Measurements from ENCODE around the gene LHX2.

Gene LHX2

DNA sequence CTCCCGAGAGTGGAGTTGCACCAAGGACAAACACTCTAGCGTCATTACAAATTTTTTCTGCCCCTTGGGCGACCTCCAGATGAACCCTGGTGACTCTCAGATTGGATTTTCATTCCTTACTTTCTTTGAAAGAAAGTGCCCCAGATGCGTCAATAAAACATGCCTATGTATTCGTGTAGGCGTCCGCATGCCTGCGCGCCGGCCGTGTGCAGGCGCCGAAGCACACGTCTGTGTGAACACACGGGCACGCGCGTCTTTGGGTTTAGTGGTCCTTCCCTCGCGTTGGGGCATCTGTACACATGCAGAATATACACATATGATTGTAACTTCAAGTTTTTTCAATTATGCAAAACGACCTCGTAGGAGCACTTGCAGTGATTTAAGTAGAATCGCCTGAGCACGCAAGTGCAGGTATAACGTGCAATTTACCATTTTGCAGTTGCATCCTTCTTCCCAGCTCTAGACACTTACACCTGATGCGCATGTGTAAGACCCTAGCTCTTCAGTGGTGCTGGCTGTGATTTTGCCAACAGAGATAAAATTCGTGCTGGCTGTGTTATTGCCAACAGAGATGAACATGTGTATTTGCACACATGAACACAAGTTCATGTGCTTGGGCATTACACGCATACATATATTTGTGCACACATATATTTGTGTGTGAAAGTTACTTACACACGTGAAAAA lies 1.9 kb upstream of the LHX2 start:
- no peaks in the 10 kb centered on the region for H3K36me3 ChIP-seq (replicated peaks; ENCODE audit: insufficient read depth, low read length)
- no peak for DNase-seq
- H2AFZ ChIP-seq (ENCODE audit: low read length) = no peak overlapping the region
- no peaks in the 10 kb centered on the region for H3K79me2 ChIP-seq (ENCODE audit: low read length)
- no peak overlapping the region for H3K9ac ChIP-seq (ENCODE audit: low read length)
- no peak for TF ChIP-seq EZH2 (optimal IDR thresholded peaks at IDR 0.05; ENCODE audit: low read depth, low read length)
- no peak for TF ChIP-seq CTCF (IDR thresholded peaks at IDR 0.05; ENCODE audit: low read length)
- no peak for TF ChIP-seq EZH2phosphoT487 (IDR thresholded peaks at IDR 0.05; ENCODE audit: low read length)
- H3K4me3 ChIP-seq (ENCODE audit: low read length) = no peak overlapping the region
- H3K27ac ChIP-seq (ENCODE audit: low read length) = no peak overlapping the region
- H3K9me3 ChIP-seq (replicated peaks; ENCODE audit: insufficient read depth, low read length) = no peaks in the 10 kb centered on the region
- H4K20me1 ChIP-seq (ENCODE audit: insufficient read depth, low read length) = no peaks in the 10 kb centered on the region
- no peaks in the 10 kb centered on the region for H3K4me1 ChIP-seq (ENCODE audit: low read length)
- H3F3A ChIP-seq (ENCODE audit: insufficient read depth, low read length) = no peaks in the 10 kb centered on the region
- no peak overlapping the region; the same call in 1 of the 2 replicates for H3K4me2 ChIP-seq (ENCODE audit: low read depth, low read length)
- peaks cover 74% of the 10 kb centered on the region for H3K27me3 ChIP-seq (replicated peaks; ENCODE audit: insufficient read depth, low read length)
- H3K9me2 ChIP-seq (replicated peaks; ENCODE audit: insufficient read depth, low read length) = no peaks in the 10 kb centered on the region

DNA sequence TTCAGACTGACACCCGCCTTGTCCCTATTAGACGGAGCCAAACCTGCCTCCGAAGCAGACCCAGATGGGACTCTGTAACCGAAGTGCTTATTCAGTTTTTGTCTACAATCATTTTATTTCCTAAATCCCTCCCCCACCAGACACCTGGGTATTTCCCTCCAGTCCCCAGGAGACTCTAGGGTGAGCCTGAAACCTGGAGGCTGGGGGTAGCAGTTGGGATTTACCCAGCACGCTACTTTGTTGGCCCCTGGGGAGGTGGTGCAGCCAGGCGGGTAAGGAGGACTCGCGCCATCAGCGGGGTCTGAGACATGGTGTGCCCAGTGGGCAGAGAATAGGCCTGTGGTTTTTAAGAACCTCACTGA lies 1.3 kb upstream of the LHX2 start:
- Histone ChIP-seq H3K79me2 (ENCODE audit: low read length) (no peaks in the 10 kb centered on the region), H2AFZ (ENCODE audit: low read length) (no peak overlapping the region), H3K4me2 (ENCODE audit: low read depth, low read length) (no peak overlapping the region), H3K36me3 (replicated peaks; ENCODE audit: insufficient read depth, low read length) (no peaks in the 10 kb centered on the region), H3F3A (ENCODE audit: insufficient read depth, low read length) (no peaks in the 10 kb centered on the region), H3K4me1 (ENCODE audit: low read length) (no peaks in the 10 kb centered on the region), H3K9ac (ENCODE audit: low read length) (no peak overlapping the region), H3K9me2 (replicated peaks; ENCODE audit: insufficient read depth, low read length) (no peaks in the 10 kb centered on the region), H3K9me3 (replicated peaks; ENCODE audit: insufficient read depth, low read length) (no peaks in the 10 kb centered on the region), H4K20me1 (ENCODE audit: insufficient read depth, low read length) (no peaks in the 10 kb centered on the region), H3K4me3 (ENCODE audit: low read length) (no peak overlapping the region), H3K27ac (ENCODE audit: low read length) (no peak overlapping the region), H3K27me3 (replicated peaks; ENCODE audit: insufficient read depth, low read length) (peaks cover 74% of the 10 kb centered on the region)
- TF ChIP-seq EZH2 (optimal IDR thresholded peaks at IDR 0.05; ENCODE audit: low read depth, low read length) (no peak), EZH2phosphoT487 (IDR thresholded peaks at IDR 0.05; ENCODE audit: low read length) (no peak), CTCF (IDR thresholded peaks at IDR 0.05; ENCODE audit: low read length) (no peak)
- no peak for DNase-seq

DNA sequence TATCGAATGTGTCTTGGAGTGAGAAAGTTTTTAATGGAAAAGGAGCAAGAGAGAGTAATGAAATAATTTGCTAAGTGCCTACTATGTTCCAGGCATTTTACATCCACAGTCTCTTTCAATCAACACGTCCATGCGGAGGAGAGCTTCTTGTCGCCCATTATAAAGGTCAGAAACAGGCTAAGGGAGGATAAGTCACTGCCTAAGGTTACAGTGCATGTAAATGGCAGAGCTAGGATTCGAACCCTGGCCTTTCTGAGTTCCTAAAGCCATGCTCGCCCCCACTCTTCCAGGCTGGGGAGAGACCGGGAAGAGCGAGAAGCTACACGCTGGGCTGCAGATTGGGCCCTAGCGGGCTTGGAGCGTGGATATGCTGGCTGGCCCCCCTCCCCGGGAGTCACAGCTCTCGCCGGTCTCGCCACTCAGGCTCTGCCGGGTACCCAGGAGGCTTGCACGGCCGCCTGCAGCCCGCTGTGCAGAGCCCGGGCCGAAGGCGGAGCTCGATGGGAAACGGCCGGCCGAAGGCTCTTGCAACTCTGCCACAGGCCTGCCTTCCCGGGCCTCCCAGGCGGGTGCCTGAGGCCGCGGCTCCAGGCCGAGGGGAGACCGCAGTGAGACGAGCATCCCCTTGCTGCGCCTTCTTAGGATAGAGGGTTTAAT lies 775 bp upstream of the LHX2 start:
- no peaks in the 10 kb centered on the region for H3K4me1 ChIP-seq (ENCODE audit: low read length)
- H3K4me3 ChIP-seq (ENCODE audit: low read length) = no peak overlapping the region
- peaks cover 73% of the 10 kb centered on the region for H3K27me3 ChIP-seq (replicated peaks; ENCODE audit: insufficient read depth, low read length)
- peak overlapping the region; percentile 31 for H3K4me2 ChIP-seq (ENCODE audit: low read depth, low read length)
- H3K79me2 ChIP-seq (ENCODE audit: low read length) = no peaks in the 10 kb centered on the region
- 0 out of 2 replicates have a peak overlapping the region, but pooled peaks have one; percentile 10 for H2AFZ ChIP-seq (ENCODE audit: low read length)
- no peak for TF ChIP-seq CTCF (IDR thresholded peaks at IDR 0.05; ENCODE audit: low read length)
- TF ChIP-seq EZH2 (optimal IDR thresholded peaks at IDR 0.05; ENCODE audit: low read depth, low read length) = no peak
- no peak for TF ChIP-seq EZH2phosphoT487 (IDR thresholded peaks at IDR 0.05; ENCODE audit: low read length)
- H3K36me3 ChIP-seq (replicated peaks; ENCODE audit: insufficient read depth, low read length) = no peaks in the 10 kb centered on the region
- H3K27ac ChIP-seq (ENCODE audit: low read length) = no peak overlapping the region
- no peak overlapping the region for H3K9ac ChIP-seq (ENCODE audit: low read length)
- H3K9me2 ChIP-seq (replicated peaks; ENCODE audit: insufficient read depth, low read length) = no peaks in the 10 kb centered on the region
- H4K20me1 ChIP-seq (ENCODE audit: insufficient read depth, low read length) = no peaks in the 10 kb centered on the region
- H3F3A ChIP-seq (ENCODE audit: insufficient read depth, low read length) = no peaks in the 10 kb centered on the region
- no peak for DNase-seq
- no peaks in the 10 kb centered on the region for H3K9me3 ChIP-seq (replicated peaks; ENCODE audit: insufficient read depth, low read length)
